RPMI7951 (cell line): ENCODE measurements around the gene PCK1. TPM values are rescaled to one million over a fixed set of nuclear protein-coding genes. Genes with fewer than 3 reads are reported as not detected.

Experiments used
- DNase-seq: peaks from one replicate; pipeline ENCODE4 v3.0.0-alpha.2; 2012; ENCODE audit warnings: low read depth
- total RNA-seq: library from RNA; depleted of rRNA; stranded (reverse); fragments of >200 nt; shearing (Covaris generic); gene quantifications from 2 replicates; pipeline ENCODE4 v1.2.3, GENCODE V29; 2014

PCK1 gene
- total RNA-seq, 1 experiment from 2014 or later: not detected

DNA sequence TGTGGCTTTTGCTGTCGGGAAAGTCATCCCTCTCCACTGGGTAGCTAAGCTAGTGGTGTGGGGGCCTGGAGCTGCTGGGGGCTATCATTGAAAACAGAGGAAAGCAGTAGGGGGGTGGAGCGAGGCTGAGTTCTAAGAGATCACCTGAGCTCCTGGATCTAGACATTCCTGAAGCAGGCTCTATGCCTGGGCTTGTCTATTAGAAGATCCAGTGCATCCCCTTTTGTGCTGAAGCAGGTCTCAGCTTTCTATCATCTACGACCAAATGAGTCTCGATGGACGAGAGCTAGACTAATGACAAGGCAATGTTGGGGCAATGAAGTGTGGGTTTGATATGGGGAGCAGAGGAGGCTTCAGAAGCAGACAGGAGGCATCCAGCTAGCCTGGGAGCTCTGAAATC lies 40.8 kb downstream of the PCK1 start:
- no peak for DNase-seq

DNA sequence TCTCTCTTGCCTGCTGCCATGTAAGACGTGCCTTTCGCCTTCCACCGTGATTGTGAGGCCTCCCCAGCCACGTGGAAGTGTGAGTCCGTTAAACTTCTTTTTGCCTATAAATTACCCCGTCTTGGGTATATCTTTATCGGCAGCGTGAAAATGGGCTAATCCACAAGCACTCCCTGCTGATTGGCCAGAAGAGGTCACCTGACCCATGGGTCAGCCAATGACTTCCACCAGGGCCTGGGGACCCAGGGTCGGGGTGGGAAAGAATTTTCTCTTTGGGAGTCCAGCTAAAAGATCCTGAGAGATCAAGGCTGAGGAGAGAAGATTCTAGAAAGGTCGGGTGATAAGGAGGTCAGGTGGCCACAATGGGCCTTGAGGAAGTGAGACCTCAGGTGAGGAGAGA lies 42.2 kb downstream of the PCK1 start:
- DNase-seq: no peak

DNA sequence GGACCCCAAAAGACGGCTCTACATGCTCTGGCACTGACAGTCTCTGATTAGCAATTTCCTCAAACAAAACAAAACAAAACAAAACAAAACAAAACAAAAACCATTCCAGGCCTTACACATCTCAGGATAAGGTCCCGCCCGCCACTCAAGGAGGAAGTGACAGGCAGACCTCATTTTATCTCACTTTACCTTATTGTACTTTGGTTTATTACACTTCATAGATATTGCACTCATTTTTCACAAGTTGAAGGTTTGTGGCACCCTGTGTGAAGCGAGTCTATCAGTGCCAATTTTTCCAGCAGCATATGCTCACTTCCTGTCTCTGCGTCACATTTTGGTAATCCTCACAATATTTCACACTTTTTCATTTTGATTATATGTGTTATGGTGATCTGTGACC lies 44.1 kb downstream of the PCK1 start:
- DNase-seq: no peak

DNA sequence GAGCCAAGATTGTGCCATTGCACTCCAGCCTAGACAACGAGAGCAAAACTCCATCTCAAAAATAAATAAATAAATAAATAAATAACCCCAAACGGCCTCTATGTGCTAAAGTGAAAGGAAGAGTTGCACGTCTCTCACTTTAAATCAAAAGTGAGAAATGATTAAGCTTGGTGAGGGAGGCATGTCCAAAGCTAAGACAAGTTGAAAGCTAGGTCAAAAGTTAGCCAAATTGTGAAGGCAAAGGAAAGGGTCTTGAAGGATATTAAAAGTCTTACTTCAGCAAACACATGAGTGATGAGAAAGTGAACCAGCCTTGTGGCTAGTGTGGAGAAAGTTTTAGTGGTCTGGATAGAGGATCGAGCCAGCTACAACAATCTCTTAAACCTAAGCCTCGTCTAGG lies 45.0 kb downstream of the PCK1 start:
- DNase-seq: no peak

DNA sequence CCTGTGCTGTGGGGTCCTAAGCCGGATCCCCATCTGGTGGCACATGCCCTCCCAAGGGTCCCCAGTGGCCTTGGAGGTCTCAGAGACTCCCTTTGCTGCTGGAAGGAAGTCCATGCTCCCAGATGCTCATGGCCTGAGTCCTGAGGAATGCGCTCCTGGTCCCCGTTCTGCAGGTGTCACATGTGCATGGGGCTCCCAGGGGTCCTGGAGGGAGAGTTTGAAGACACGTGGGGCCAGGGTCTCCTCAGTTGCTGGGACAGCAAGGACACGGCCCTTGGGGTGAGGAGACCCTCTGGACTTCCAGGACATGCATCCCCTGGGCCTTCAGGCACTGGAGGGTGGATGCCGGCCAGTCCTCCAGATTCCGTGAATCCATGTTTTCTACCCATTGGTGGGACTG lies 47.6 kb downstream of the PCK1 start:
- no peak for DNase-seq

DNA sequence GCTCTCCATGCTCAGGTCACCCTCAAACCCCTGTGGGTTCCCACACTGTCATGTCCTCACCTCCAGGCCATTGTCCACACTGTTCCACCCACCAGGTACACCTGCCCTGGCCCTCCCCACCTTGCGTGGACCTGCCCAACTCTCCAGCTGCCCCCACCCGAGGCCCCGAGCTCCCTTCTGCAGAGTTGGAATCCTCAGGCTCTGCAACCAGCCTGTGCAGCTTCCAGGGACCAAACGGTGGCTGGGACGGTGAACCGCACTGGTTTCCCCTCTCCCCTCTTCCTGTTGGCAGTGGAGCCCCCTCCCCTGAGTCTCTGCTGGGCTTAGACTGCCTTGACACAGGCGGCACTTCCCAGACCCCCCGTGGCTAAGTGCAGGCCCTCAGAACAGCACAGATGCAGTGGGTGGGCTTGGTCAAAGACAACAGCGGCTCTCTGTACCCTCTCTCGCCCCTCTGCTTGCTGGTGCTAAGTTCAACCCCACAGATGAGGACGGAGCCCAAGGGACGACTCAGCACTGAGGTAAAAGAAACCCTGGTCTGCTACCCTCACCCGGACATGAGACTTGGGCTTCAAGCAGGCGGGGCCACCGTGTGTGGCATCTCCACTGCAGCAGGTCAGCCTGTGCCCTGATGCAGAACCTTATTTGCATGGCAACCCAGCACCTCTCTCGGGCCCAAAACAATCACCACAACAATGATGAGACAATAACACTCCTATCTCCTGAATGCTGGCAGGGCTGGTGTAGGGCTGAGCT lies 48.4 kb downstream of the PCK1 start:
- no peak for DNase-seq

DNA sequence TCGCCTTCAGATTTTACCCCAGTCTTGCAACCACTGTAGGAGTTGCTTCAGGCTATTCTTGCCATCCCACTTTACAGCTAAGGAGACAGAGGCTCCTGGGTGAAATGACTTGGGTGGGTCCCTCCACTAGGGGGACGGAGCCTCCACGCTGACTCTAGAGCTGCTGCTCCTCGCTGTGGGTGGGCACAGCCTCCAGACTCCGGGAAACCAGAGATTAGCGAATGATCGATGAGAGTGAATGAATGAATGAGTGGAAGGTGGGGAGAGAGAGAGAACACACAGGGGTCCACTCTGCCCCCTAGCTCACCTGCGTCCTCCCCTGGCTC lies 48.9 kb downstream of the PCK1 start:
- no peak for DNase-seq

DNA sequence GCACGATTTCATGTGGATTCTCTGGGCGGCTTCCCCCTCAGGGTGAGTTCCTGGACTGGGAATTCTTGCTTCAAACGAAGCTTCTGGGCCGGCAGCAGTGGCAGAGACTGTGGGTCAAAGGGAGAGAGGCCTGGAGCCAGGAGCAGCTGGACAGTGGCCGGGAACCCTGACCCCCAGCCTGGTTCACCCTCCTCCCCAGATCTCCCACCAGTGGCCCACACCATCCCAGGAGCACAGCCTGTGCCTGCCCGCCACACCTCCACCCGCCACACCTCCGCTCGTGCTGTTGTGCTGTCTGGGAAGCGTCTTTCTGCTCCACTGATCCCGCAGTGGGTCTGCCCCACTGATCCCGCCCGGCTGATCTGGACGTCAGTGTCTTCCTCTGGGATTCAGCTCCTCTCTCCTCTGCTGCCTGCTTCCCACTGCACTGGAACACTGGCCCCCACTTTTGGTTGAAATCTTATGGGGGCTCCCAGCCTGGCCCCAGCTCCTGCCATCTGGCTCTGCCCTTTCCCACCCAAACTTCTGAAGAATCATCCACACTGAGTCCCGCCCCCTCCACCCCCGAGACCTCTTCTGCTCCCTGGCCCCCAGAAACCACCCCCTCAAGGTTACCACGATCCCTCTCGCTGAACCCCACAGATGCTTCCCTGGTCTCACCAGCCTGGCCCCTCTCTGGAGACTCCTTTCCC lies 49.5 kb downstream of the PCK1 start:
- no peak for DNase-seq

DNA sequence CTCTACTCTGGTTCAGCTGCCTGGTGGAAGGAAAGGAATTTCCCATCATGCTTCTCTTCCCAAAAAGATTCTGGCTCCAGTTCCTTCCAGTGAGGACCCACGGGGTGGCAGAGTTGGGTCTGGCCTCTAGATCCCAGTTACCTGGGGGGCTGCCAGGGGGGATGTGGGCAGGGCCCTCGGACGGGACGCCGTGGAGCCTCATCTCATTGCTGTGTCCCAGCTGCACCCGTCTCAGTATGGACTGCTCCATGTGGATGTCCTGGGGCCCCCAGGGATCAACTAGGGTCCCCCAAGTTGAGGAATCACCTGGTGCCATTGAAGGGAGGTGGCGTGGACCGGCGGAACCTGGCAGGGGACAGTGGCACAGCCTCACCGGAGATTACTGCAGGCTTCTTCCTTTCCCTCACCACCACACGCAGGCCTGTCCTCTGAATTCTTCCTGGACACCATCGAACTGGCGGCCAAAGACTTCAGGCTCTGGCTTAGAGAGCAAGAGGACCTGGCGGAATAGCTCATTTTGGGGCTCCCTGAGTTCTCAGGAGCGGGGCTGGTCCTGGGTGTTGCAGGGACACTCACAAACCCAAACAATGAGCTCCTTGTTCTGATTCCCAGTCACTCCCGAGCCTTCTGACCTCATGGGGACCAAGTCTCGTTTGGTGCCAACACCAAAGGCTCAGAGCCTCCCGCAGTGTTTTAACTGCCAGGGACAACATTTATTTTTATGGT lies 50.8 kb downstream of the PCK1 start:
- DNase-seq: no peak

DNA sequence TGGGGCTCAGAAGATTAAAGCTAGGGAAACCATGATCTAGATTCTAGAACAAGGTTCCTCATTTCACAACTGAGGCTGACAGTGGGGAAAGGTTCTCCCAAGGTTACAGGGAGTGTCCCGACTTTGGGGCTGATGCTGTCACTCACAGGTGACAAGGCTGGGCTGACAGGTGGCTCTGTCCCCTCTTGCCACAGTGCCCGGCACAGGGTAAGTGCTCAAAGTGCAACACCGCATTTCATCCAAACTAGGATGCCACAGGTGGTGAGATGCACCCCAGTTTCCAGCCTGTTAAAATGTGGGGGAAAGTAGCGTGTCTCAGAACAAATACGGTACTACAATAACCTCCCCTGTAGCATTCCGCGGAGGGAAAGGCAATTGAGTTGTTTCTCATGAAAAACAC lies 51.5 kb downstream of the PCK1 start:
- no peak for DNase-seq

DNA sequence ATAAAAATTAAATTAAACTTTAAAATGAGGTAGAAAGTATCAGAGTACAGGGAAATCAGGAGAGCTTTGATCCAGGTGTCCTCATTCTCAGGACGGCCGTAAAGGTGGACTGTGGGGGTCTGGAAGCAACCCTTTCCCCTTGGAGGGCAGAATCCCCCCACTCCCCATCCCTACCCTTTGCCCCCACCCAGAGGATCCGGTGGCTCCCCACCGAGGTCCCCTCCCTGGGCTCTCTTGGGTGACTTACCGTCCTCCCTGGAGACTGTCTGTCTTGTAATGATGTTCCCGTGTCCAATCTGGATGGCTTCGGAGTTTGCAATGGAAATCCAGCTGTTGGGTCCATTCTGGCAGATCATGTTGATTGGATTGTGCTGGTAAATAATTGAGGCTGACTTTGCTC lies 52.0 kb downstream of the PCK1 start:
- no peak for DNase-seq

DNA sequence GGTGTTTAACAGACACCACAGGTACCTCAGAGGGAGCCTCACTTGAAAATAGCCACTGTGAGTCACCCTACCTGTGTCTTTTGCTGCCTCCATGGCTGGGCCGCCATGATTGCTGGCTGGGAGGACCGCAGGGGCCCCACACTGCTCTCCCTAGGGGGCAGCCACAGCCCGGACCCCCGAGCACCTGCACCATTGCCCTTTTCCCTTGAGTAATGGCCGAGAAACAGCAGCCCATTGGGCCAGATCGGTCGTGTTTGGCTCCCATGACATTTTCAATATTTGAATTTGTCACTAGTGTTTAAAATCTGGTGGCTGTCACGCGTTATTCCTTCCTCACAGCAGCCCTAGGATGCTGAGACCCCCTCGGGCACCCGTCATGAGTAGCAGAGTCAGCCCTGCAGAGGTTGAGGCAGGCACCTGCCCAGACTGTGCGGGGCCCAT lies 52.6 kb downstream of the PCK1 start:
- DNase-seq: no peak

DNA sequence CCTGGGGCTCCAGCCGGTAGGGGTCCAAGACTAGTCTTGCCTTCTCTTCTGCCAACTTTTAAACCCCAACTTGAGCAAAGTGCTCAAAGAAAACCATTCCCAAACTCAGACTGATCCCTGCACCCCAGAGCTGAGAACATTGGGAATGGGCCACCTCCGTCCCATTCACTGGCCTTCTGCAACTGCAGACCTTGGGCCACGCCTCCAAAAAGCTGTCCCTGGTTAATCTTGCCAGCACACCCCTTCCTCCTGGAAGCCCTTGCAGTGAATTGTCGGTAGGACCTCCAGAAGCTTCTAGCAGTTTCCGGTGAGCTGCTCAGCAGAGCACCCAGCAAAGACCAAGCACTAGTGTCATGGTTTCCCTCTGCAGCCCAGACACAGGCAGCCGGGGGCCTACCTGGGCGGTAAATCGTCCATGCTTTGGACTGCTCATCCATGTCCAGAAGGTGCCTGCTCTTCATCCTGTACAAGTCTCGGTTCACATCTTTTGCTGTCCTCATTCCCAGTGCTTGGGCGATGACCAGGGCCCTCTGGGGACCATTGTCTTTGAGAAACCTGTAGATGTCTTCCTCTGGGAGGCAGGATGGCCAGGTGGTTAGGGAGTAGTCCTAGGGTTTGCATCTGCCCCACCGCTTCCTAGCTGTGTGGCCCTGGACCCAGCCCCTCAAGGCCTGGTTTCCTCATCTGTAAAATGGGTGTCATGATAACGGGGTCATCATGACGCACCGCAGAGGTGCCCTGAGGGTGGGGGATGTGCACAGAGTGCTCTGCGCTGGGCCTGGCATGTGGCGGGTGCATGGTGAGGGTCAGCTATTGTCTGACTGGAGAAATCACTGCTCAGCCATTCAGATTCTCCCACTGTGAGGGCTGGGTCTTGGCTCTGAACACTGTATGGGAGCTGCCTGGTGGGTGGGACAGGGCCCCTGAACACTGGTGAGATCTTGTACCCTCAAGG lies 53.9 kb downstream of the PCK1 start:
- no peak for DNase-seq

DNA sequence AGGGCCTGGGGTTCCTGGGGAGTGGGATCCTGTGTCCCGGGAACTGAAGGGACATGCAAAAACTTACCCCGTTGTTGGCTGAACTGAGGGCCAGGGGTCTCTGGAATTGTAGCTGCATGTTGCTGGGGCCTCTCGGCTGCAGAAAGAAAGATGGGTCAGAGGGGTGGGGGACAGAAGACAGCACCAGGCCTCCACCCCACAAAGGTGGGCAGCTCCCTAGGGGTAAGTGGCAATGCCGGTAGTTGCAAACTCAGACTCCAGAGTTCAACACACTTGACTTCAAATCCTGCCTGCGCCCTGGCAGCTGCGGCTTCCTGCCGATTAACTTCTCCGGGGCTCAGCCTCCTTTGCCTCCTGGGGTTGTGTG lies 54.5 kb downstream of the PCK1 start:
- no peak for DNase-seq

DNA sequence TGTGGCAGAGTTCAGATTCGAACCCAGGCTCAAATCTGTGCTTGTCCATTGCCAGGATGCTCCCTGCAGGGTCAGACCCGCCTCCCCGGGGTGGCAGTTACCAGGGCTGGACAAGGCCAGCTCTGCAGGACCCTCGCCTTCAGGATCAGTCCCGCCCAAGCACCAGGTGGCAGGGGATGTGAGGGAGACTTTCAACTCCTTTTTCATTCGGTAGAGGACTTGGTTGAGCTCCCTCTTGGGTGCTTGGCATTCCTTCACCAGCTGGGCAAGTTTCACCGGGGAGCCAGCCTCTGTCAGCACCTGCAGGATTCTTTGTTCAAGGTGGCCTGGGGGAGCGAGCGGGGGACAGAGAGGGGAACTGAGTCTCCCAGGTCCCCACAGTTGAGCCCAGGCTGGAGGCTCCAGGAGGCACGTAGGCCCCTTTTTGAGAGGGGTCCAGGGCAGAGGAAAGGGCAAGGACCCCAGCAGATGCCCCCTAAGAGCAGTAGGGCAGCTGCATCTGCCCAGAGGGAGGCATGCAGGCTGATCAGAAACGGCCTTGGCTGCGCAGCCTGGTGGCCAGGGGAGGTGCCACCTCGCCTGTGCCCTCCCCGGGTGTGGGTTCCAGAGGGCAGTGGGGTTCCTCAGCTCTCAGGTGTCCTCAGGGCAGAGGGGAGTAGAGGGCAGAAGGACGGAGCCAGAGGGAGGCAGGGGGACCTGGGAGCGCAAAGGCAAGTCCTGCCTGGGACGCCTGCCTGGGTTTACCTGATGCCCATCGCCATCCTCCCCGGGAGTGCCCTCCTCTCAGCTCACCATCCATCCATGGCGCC lies 55.4 kb downstream of the PCK1 start:
- no peak for DNase-seq

DNA sequence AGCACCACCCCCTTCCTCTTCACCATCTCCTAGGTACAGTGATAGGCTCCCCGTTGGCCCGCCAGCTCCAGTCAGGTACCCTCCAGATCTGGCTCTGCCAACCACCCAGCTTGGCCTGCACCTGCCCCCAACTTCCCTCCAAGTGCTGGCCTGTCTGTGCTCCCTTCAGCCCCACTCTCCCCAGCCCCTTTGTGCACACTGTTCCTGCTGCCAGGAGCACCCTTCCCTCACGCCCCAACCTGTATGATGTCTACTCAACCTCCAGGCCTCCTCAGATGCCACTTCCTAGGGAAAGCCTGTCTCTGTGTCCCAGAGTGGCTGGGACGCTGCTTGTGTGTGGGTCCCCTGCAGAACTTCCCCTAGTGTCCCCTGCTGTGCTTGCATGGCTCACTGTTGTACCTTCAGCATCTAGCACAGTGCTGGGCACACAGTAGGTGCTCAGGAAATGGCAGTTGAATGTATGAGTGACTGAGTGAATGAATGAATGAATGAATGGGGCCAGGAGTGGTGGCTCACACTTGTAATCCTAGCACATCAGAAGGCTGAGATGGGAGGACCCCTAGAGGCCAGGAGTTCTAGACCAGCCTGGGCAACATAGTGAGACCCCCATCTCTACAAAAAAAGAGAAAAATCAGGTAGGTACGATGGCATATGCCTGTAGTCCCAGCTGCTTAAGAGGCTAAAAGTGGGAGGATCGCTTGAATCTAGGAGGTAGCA lies 56.3 kb downstream of the PCK1 start:
- no peak for DNase-seq
